Right forelimb (tissue), 1 donor: ENCODE results near the gene SLC9A8.
"Not testable (repeated sequence)": the region's sequence is repeated elsewhere in the genome, so short reads cannot be mapped to it uniquely, and the experiment has no call there.

Source experiments
- DNase-seq: peaks from one replicate; pipeline ENCODE4 v3.0.0-alpha.2; 2018

SLC9A8 gene

GRCh38 chr20:49851991-49852390, 39.4 kb downstream of the SLC9A8 start:
- DNase-seq = no peak

- DNase-seq = no peak
These were observed 40.0 kb downstream of the SLC9A8 start for GRCh38 chr20:49852522-49853080.

GRCh38 chr20:49853640-49854039, 41.0 kb downstream of the SLC9A8 start:
- DNase-seq = no peak

GRCh38 chr20:49854190-49854875, 41.7 kb downstream of the SLC9A8 start:
- DNase-seq = no peak

- no peak for DNase-seq
These were observed 44.3 kb downstream of the SLC9A8 start for GRCh38 chr20:49856904-49857303.

- DNase-seq = no peak
These were observed 45.5 kb downstream of the SLC9A8 start for GRCh38 chr20:49858076-49858585.

- DNase-seq = no peak
These were observed 46.4 kb downstream of the SLC9A8 start for GRCh38 chr20:49859011-49859410.

- no peak for DNase-seq
These were observed 47.2 kb downstream of the SLC9A8 start for GRCh38 chr20:49859807-49860206.

GRCh38 chr20:49861232-49861631, 48.6 kb downstream of the SLC9A8 start:
- DNase-seq = not testable (repeated sequence)

- no peak for DNase-seq
These were observed 50.1 kb downstream of the SLC9A8 start for GRCh38 chr20:49862607-49863200.

GRCh38 chr20:49863666-49864065, 51.0 kb downstream of the SLC9A8 start:
- DNase-seq = no peak

GRCh38 chr20:49865559-49865958, 52.9 kb downstream of the SLC9A8 start:
- DNase-seq = no peak

- no peak for DNase-seq
These were observed 53.4 kb downstream of the SLC9A8 start for GRCh38 chr20:49866051-49866450.

GRCh38 chr20:49867453-49868215, 55.0 kb downstream of the SLC9A8 start:
- DNase-seq = no peak

GRCh38 chr20:49868538-49868937, 55.9 kb downstream of the SLC9A8 start:
- DNase-seq = no peak

- no peak for DNase-seq
These were observed 56.3 kb downstream of the SLC9A8 start for GRCh38 chr20:49868964-49869363.

GRCh38 chr20:49870261-49870660, 57.6 kb downstream of the SLC9A8 start:
- DNase-seq = no peak

GRCh38 chr20:49871391-49871948, 58.8 kb downstream of the SLC9A8 start:
- no peak for DNase-seq

- DNase-seq = no peak
These were observed 59.4 kb downstream of the SLC9A8 start for GRCh38 chr20:49872056-49872455.

- DNase-seq = no peak
These were observed 62.1 kb downstream of the SLC9A8 start for GRCh38 chr20:49874696-49875095.

GRCh38 chr20:49877386-49877921, 64.8 kb downstream of the SLC9A8 start:
- DNase-seq = no peak

- DNase-seq = no peak
These were observed 66.3 kb downstream of the SLC9A8 start for GRCh38 chr20:49878977-49879376.

GRCh38 chr20:49880177-49880576, 67.5 kb downstream of the SLC9A8 start:
- no peak for DNase-seq
